Activated effector memory CD4-positive, alpha-beta T cell treated with anti-CD3 and anti-CD28 coated beads, Interleukin-2, amount 50 U/mL, for 16 hours (primary cell): ENCODE results near the gene C6orf47.

Source experiments
- DNase-seq: peaks from one replicate; pipeline ENCODE4 v3.0.0-alpha.2; 2020

The C6orf47 gene

DNA sequence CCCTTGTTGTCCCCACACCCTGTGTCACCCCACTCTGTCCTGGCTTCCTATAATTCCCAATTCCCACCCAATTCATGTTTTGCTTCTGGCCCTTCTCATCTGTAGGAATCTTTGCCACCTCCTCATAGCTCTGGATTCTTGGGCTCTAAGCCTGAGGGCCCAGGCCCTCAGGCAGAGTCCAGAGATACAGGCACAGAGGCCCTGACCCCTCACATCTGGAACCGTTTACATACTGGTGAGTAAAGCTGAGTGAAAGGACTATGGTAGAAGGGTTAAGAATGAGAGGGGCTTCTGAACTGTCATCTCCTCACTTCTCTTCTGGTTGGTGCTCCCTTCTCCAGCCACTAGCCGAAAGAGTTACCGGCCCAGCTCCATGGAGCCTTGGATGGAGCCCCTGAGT lies 26.4 kb downstream of the C6orf47 start:
- DNase-seq, result no peak

DNA sequence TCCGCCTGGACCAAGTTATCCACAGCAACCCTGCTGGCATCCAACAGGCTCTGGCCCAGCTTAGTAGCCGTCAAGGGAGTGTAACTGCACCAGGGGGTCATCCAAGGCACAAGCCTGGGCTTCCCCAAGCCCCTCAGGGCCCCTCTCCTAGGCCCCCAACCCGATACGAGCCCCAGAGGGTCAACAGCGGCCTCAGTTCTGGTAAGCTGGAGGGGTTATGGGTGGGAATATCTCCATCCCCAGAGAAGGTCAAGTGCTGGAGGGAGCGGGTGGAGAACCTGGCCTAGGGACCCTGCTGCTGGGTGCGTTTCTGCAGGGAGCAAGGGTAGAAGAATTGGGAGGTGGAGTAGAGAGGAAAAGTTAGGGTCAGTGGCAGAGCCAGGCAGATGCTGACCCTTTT lies 27.1 kb downstream of the C6orf47 start:
- DNase-seq, result no peak

- no peak for DNase-seq
These were observed 28.2 kb downstream of the C6orf47 start for GRCh38 chr6:31632279-31632946.

DNA sequence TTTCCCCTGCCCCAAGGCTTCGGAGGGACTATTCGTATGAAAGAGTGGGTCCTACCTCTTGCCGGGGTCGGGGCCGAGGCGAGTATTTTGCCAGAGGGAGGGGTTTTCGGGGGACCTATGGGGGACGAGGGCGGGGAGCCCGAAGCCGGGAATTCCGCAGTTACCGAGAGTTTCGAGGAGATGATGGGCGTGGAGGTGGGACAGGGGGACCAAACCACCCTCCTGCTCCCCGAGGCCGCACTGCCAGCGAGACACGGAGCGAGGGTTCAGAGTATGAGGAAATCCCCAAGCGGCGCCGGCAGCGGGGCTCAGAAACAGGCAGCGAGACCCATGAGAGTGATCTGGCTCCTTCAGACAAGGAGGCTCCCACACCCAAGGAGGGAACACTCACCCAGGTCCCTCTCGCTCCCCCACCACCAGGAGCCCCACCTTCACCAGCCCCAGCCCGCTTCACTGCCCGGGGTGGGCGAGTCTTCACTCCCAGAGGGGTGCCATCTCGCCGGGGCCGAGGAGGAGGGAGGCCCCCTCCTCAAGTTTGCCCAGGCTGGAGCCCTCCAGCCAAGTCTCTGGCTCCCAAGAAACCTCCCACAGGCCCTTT lies 28.8 kb downstream of the C6orf47 start:
- DNase-seq, result no peak

- no peak for DNase-seq
These were observed 29.4 kb downstream of the C6orf47 start for GRCh38 chr6:31631209-31631608.

GRCh38 chr6:31630177-31630934 lies 30.2 kb downstream of the C6orf47 start:
- no peak for DNase-seq

DNA sequence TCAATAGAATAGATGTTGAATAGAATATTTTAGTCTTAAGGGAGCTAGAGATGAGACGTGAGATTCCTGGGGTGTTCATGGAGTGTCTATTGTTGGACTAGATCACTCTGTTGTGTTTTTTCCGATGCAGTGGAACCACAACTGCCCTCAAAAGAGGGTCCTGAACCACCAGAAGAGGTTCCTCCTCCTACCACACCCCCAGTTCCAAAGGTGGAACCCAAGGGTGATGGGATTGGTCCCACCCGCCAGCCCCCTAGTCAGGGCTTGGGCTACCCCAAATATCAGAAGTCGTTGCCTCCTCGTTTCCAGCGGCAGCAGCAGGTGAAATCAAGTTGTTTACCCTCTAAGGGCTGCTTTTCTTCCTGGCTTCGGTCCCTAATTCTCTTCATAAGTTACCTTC lies 31.6 kb downstream of the C6orf47 start:
- no peak for DNase-seq

DNA sequence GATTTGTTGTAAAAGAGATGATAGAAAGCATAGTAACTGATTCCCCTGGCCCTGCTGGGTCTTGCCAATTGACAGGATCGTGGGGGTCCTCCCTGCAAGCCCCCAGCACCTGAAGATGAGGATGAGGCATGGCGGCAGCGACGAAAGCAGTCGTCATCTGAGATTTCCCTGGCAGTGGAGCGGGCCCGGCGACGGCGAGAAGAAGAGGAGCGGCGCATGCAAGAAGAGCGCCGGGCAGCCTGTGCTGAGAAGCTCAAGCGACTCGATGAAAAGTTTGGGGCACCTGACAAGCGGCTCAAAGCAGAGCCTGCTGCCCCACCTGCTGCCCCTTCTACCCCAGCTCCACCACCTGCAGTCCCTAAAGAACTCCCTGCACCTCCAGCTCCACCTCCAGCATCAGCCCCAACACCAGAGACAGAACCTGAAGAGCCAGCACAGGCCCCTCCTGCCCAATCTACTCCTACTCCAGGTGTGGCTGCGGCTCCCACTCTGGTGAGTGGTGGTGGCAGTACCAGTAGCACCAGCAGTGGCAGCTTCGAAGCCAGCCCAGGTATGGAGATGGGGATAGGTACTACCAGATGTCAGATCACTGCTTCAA lies 32.8 kb downstream of the C6orf47 start:
- no peak for DNase-seq

DNA sequence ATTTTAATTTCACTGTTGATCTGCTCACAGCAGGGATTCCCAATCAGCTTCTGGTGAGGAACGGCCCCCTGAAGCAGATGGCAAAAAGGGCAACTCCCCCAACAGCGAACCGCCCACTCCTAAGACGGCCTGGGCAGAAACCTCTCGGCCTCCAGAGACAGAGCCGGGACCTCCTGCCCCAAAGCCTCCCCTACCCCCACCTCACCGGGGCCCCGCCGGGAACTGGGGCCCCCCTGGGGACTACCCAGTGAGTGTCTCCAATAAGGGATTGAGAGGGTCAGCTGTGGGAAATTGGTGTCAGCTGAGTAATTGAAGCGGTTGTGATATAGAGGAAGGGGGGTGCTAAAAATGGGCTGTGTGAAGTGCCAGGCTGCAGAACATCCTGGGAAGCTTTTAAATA lies 33.6 kb downstream of the C6orf47 start:
- no peak for DNase-seq

GRCh38 chr6:31624070-31624469 lies 36.5 kb downstream of the C6orf47 start:
- DNase-seq, result no peak

GRCh38 chr6:31622684-31623091 lies 37.9 kb downstream of the C6orf47 start:
- no peak for DNase-seq

- DNase-seq, result no peak
These were observed 38.6 kb downstream of the C6orf47 start for GRCh38 chr6:31621991-31622390.

- no peak for DNase-seq
These were observed 39.1 kb downstream of the C6orf47 start for GRCh38 chr6:31621320-31621939.

- DNase-seq, result no peak
These were observed 39.8 kb downstream of the C6orf47 start, which contains the start of gene PRRC2A for GRCh38 chr6:31620586-31621319. Gene PRRC2A (plus strand): TSS chr6:31620715. CDS start chr6:31622790, 2,075 bp downstream.

GRCh38 chr6:31619805-31620585 lies 40.6 kb downstream of the C6orf47 start:
- peak; percentile 98 for DNase-seq

GRCh38 chr6:31617010-31617409 lies 43.6 kb downstream of the C6orf47 start:
- no peak for DNase-seq

DNA sequence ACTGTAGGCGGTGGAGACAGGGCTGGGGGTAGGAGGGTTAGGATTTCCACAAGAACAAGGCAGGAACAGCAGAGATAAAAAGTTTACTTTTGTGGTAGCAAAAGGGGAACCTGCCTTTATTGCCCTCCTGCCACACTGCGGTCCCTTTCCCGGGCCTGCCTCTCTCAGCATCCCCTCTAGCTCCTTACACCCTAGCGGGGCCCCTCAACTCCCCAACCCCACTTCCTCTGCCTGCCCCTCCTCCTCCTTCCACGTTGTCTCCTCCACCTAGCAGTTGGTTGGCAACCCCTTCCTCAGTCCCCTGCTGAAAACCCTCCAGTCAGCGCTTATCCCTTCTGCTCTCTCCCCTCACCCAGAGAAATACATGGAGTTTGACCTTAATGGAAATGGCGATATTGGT lies 44.8 kb downstream of the C6orf47 start:
- DNase-seq, result no peak

- no peak for DNase-seq
These were observed 45.6 kb downstream of the C6orf47 start, which contains the start of gene AIF1 for GRCh38 chr6:31614684-31615578. Gene AIF1 (plus strand): TSS chr6:31615234. CDS start chr6:31615330, 96 bp downstream.

- no peak for DNase-seq
These were observed 46.4 kb downstream of the C6orf47 start for GRCh38 chr6:31614075-31614619.

GRCh38 chr6:31610968-31611367 lies 49.6 kb downstream of the C6orf47 start:
- no peak for DNase-seq
